Endometrial microvascular endothelial cells (primary cell): ENCODE measurements around the gene PLA2G4D. TPM values are rescaled to one million over a fixed set of nuclear protein-coding genes. Genes with fewer than 3 reads are reported as not detected.
"Not testable (repeated sequence)": the region's sequence is repeated elsewhere in the genome, so short reads cannot be mapped to it uniquely, and the experiment has no call there.

Experiments
- in situ Hi-C: cut with HindIII; loops from 2 replicates; pipeline ENCODE4 v1.10.0; 2017; ENCODE audit warnings: low sequenced_read_pairs, low pct_unique_long_range_greater_than_20kb; ENCODE audit errors: inconsistent ontology term
- total RNA-seq: library from RNA; depleted of rRNA; stranded (reverse); fragments of >200 nt; gene quantifications from one replicate; pipeline ENCODE4 v1.2.3, GENCODE V29; 2015; ENCODE audit errors: inconsistent ontology term

The PLA2G4D gene
- total RNA-seq, 1 donor from 2014 or later = not detected

- in situ Hi-C loops = no loop called here
These were observed 2.7 kb upstream of the PLA2G4D start for GRCh38 chr15:42097018-42097417.

GRCh38 chr15:42093966-42094365, 396 bp downstream of the PLA2G4D start:
- in situ Hi-C loops = no loop called here

DNA sequence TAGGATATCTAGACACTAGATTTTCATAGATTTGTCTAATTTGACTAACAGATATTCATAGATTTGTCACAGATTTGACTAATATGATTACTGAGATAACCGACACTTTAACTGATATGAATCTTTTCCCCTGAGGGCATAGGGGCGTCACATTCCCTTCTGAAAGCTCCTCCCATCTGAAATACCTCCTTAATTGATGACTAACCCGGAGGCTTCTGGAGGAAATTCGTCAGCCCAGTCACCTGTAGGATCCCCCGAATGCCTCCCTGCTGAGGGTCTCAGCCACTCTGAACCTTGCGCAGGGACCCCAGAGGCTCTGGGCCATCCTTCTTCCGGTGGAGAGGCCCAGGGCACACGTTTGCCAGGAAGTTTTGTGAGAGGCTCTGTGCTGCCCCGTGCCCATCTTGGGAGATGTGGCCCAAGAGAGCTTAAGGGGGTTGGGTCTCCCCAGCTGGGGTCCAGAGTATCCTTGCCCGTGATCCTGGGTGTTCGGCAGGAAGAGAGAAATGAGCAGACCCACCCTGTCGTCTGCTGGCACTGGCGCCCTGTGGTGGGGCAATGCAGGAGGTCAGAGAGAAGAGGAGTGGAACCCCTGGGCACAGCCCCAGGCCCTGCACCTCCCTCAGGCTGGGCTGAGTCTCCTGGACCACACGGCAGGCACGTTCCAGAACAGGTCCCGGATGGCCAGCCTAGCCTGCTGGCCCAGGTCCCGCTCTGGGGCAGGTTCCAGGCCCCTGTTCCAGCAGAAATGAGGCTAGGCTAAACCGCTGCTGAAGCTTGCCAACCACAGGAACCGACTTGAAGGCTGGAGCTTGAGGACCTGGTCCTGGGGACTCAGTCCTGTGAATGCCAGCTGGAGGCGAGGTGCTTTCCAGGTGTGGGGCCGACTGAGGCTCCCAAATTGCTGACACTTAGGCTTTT, 1.7 kb downstream of the PLA2G4D start:
- in situ Hi-C loops = no loop called here

GRCh38 chr15:42091753-42092397, 2.5 kb downstream of the PLA2G4D start:
- in situ Hi-C loops = not testable (repeated sequence)

DNA sequence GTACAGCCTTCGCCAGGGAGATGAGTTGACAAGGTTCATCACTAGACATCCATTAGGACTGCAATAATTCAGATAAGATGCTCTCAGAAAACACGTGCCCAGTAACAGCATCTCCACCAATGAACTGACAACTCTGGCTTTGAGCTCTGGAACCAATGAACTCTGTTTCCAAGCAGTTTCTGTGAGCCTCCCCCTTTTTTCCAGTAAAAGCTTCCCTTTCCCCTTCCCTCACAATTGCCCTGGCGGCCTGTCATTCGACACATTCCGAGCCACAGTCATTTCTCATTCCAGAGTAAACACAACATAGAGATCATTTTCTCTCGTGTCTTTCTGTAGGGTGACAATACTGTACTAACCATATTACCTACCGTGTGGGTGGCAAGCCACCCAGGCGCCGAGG, 3.6 kb downstream of the PLA2G4D start:
- in situ Hi-C loops = no loop called here

DNA sequence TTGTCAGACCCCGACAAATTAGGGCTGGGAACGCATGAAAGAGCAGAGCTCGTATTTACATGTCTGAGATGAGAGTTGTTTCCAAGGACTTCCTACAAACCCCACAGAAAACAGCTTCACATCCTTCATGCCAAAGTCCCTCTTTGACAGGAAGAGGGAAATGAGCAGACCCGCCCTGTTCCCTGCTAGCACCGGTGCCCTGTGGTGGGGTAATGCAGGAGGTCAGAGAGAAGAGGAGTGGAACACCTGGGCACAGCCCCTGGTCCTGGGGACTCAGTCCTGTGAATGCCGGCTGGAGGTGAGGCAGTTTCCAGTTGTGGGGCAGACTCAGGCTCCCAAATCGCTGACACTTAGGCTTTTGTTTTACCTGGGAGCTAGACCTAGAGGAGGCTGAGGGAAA, 4.0 kb downstream of the PLA2G4D start:
- in situ Hi-C loops = no loop called here

DNA sequence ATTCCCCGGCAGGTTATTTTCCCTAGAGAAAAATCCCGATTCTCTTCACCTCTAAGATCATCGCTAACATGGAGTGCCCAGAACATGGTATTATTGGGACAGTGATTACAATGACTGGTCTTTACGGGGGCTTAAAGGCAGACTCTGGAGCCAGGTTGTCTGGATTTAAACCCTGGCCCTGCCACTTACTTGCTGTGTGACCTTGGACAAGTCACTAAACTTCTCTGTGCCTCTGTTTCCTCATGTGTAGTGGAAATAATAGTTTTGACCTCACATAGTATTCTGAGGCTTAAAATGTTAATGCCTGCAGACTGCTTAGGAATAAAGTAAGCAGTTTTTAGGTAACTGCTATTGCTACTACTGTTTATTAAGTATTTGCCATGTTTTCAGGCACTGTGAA, 4.4 kb downstream of the PLA2G4D start:
- in situ Hi-C loops = no loop called here

DNA sequence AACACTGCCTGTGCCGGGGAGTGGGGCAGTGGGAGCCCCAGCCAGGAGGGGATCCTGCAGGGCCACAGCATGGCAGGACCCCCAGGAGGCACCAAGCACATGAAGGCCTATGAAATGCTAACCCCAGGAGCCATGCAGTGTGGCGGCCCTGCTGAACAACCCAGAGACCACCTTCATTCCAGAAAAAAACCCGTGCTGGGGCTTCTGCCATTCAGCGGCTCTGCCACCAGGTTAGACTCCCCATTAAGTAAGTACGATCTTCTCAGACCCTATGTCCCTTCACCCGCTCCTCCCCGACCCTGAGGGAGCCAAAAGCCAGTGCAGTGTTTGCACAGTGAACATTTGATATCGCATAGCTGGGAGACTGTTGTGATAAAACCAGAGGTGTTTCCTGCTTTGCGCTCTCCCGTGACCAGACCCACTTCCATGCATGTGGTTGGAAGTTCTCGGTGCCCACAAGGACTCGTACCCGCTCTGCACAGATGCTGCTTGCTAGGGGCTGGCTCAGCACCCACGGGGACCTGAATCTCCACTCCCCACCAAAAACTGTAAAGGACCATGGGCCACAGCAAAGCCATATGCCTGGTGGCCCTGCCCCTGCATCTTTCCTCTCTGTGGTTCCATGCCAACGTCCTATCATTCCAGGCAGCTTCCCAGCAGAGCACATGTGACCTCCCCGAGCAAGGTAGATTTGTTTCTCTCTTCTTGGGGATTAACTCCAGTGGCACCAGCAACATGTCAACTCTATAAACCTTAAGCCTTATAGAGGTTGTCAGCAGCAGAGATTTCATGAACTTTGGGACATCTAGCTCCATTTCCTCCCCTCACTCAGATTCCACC, 5.3 kb downstream of the PLA2G4D start:
- in situ Hi-C loops = no loop called here

GRCh38 chr15:42087926-42088800, 6.2 kb downstream of the PLA2G4D start:
- in situ Hi-C loops = no loop called here

DNA sequence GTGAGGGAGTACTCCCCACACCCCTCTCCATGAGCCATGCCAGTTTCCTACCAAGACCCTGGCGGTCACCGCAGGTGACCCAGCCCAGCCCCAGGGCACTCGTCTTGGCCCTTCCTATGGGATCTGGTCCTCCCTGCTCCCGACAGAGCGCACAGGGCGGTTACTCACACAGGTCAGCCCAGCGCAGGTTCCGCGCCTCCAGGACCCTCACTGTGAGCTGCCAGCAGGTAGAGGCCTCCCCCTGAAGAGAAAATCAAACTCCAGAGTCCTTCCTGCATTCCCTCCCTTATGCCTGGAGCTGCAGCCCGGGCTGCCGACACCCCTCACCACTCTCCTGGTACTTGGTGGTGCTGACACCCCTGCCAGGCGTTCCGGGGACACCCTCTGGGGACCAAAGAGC, 6.9 kb downstream of the PLA2G4D start:
- in situ Hi-C loops = no loop called here

GRCh38 chr15:42085721-42086120, 8.6 kb downstream of the PLA2G4D start:
- in situ Hi-C loops = no loop called here

GRCh38 chr15:42085236-42085605, 9.1 kb downstream of the PLA2G4D start:
- in situ Hi-C loops = no loop called here

- in situ Hi-C loops = no loop called here
These were observed 9.7 kb downstream of the PLA2G4D start for GRCh38 chr15:42084465-42085235.

- in situ Hi-C loops = no loop called here
These were observed 10.4 kb downstream of the PLA2G4D start for GRCh38 chr15:42083916-42084315.

- in situ Hi-C loops = no loop called here
These were observed 10.8 kb downstream of the PLA2G4D start for GRCh38 chr15:42083605-42083908.

DNA sequence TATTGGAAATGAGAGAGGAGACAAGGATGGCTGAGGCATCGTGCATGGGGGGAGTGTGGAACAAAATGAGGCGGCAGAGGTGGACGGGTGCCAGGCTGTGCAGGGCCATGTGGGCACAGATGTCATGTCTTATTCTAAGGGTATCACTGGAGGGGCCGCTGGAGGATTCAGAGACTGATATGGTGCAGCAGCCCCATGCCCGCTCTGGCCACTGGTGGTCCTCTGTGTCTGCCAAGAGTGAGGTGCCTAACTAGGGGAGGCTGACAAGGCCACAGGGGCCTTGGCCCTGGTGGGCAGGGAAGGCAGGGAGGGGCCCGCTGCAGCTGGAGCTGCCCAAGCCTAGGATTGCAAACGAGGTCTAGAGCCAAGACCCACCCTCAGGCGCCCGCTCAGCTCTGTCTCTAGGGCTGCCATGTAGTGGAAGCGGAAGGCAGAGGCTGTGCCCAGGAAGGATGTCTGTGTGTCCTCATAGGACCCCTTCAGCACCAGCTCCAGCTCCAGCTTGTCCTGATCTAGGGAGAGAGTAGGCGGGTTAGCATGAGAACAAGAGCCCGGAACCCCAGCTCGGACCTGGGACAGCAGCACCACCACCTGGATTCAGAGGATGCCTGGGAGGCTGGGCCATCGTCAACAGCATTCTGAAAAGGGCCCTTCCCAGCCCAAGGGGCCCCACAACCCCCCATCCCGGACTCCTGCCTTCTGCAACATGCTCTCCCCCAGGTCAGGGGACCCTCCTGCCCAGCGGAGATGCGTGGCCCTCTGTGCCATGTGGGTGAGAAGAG, 11.3 kb downstream of the PLA2G4D start:
- in situ Hi-C loops = no loop called here

- in situ Hi-C loops = no loop called here
These were observed 12.2 kb downstream of the PLA2G4D start for GRCh38 chr15:42082141-42082540.
